Astrocyte (in vitro differentiated cells and primary cell): ENCODE data around the gene GCNT2.

ENCODE experiments used
- CTCF ChIP-seq: IDR thresholded peaks from 2 replicates; pipeline ENCODE4 v1.5.1; 2011; ENCODE audit warnings: low read depth, mild to moderate bottlenecking, inconsistent platforms, low read length, moderate library complexity; ENCODE audit not compliant: insufficient read depth
- EZH2 ChIP-seq: IDR thresholded peaks from 2 replicates; pipeline ENCODE4 v1.6.1; 2012; ENCODE audit warnings: mild to moderate bottlenecking, low read length, inconsistent platforms; ENCODE audit not compliant: insufficient read depth

- TF ChIP-seq EZH2 (no peak), CTCF (no peak)
These were observed 24.3 kb downstream of the GCNT2 start for GRCh38 chr6:10545482-10545881.
